HG03520 (cell line): ENCODE data around the gene COQ2.
"Not testable (repeated sequence)": the region's sequence is repeated elsewhere in the genome, so short reads cannot be mapped to it uniquely, and the experiment has no call there.

Experiments used
- ATAC-seq: cut with Tn5 transposase; IDR thresholded peaks from one replicate; pipeline ENCODE4 v1.9.1; 2021; ENCODE audit warnings: mild to moderate bottlenecking, moderate library complexity; ENCODE audit not compliant: unreplicated experiment

The COQ2 gene

DNA sequence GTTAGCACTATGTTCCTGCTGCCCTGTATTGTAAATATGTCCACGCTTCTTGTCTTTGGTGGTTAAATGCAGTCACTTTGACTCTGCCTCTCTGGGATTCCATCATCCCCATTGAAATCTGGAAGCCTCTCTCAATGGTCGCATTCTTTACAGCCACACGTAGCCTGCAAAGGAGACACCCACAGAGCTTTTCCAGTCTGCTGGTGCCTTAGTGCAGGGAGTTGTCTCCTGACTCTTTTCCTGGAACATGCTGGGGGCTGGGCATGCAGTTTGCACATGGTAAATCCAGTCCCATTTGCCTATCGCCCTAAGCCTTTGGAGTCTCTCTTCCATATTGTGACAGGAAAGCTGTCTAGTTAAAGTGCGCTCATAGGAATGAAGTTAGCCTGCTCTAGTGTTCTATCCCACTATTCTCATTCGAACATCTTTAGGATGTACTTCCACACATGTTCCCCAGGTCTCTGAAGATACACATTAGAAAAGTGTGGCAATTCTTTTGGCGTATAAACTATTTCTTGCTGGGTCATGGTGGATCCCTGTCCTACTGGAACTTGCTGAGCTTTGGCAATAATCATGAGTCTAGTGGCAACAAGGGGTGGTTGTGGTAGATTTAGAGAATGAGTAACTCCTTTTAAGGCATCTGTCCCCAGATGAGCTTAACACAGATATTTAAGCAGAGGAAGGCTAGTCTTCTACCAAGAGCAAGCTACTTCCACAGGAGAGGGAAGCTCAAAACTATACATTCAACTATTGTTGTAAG, 33.7 kb downstream of the COQ2 start:
- ATAC-seq, result no peak

DNA sequence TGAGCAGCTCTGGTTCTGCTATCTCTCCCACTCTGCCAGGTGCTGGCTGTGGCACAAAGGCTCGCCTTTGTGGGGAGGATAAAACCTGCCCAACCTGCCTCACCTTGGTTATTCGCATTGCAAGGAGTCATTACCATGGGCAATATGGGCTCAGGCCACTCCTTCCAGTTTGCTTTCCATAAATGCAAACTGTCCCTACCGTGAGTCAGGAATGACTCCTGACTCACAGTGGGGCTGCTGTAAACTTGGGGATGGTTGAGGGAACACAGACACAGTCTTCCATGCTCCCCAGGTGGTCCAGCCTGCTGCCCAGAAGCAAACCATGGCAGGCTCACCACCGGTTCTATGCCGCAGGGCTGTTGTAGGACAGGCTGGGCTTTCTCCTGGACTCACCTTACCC, 36.1 kb downstream of the COQ2 start:
- no peak for ATAC-seq

DNA sequence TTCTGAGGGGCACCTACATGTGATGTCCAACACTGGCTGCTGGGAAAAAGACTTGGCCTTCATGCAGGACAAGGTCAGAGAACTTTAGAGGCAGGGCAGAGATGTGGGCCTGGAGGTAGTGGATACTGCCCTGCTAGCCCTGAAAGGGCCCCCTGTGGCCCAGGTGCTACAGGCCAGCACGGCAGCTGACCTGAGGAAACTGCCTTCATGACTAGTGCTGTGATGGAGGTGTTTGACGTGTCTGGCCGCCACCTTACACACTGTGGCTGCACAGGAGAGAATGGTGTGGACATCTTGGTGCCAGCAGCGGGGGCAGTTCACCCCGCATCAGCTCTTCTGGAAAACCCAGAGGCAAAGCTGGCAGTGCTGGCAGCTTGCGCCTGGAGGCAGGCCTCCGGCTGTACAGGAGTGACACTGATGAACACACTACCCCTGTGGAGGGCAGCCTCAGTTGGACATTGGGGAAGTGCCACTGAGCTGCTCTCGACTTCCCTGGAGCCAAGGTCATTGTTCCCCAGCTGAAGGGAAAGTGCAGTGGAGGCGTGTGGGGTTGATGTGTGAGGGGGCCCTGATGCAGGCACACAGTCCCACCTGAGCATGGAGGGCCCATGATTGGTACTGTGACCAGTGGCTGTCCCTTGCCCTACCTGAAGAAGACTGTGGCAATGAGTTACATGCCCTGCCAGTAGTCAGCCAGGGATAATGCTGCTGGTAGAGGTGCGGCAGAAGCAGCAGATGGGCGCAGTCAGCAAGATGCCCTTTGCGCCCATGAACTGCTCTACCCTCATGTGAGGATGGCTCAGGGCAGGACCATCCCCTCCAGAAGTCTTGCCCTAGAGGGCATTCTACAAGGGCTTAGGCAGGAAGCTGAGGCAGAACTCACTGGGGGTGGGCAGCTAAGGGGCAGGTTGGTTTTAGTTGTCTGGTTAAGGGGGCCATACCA, 36.9 kb downstream of the COQ2 start:
- ATAC-seq, result no peak

DNA sequence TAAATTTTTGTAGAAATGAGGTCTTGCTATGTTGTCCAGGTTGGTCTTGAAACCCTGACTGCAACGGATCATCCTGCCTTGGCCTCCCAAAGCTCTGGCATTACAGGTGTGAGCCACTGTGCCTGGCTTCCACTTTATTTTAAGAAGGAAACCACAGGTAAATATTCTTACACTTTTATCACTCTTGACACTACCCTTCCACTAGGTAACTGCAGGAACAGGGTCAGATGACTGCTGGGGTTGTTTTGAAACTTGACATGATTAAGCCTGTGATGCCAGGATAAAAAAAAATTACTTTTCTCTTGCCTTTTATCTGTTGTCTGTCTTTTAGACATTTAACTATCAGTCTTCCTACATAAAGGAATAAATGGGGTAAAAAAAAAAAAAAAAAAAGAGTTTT, 43.5 kb downstream of the COQ2 start:
- no peak for ATAC-seq

- ATAC-seq, result peak; percentile 83
Measured at GRCh38 chr4:83240379-83240875, 44.2 kb downstream of the COQ2 start.

DNA sequence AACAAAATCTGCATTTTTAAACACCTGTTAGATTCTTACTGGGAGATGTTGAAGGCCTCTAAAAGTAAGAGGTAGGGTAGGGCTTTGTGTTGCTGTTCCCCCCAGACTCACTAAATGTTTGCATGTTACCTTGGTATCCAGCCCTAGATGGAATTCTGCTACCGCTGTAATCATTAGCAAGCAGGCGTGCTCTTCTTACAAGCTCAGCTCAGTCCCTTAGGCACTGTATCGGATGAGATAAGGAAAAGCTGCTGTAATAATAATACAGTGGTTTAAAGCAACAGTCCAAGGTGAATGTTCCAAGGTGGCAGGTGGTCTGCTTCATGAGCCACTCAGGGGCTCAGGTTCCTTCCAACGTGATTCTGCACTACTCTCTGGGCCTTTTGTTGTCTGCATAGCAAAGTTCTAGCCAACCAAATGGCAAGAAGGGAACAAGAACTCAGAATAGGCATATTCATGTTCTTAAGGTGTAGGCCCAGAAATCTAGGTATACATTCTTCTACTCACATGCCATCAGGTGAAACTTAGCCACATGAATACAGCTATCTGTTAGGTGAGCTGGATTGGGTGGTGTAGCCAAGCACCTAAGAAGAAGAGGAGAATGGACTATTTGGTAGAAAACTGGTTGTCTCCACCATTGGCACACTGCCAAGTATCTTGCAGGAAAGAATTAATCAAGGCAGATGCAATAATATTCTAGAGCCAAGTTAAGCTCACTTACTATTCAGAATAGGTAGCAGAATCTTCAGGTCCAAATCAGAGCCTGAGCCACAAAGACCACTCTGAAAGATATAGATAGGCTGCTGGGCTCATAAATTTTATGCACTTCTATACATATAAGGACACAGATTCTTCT, 46.0 kb downstream of the COQ2 start:
- no peak for ATAC-seq

- ATAC-seq, result no peak
Measured at GRCh38 chr4:83237591-83237990, 47.0 kb downstream of the COQ2 start.

GRCh38 chr4:83235645-83236133, 48.9 kb downstream of the COQ2 start:
- ATAC-seq, result not testable (repeated sequence)

- no peak for ATAC-seq
Measured at GRCh38 chr4:83234902-83235644, 49.5 kb downstream of the COQ2 start.

GRCh38 chr4:83234387-83234786, 50.2 kb downstream of the COQ2 start:
- ATAC-seq, result not testable (repeated sequence)

DNA sequence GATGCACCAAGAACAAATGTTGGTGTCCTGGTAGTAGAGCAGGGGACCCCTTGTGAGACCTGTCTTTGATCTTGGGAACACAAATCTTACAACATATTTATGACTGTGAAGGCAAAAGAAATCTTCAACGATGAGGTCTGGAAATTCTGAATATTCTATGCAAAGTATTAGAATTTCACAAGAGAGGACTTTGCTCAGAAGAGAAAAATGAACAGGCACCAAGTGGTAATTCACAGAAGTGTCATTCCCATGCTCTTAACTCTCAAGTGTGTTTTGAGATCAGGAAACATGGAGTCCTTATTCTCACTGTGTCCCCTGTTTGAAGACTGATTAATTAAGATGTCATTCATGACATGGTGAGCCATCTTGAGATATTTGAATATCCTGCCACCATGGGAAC, 52.5 kb downstream of the COQ2 start:
- no peak for ATAC-seq

DNA sequence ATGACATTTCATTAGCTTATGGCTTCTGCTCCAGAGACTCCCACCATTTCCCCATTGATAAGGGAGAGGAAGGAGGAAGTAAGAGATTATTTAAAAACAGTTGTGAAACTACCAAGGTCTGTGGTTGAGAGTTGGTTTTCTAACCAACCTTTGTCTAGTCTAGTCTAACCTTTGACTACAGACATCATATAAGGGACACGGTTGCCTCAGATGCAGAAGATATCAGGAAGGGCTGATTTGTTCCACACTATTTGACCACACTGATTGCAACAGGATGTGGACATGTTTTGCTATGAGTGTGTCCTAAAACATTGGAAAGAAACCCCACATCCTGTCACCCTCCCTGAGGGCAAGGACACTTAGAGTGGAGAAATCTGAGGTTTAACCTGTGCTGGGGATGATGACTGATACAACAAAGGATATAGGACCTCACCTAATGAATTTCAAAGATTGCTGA, 53.0 kb downstream of the COQ2 start:
- ATAC-seq, result peak; percentile 71

DNA sequence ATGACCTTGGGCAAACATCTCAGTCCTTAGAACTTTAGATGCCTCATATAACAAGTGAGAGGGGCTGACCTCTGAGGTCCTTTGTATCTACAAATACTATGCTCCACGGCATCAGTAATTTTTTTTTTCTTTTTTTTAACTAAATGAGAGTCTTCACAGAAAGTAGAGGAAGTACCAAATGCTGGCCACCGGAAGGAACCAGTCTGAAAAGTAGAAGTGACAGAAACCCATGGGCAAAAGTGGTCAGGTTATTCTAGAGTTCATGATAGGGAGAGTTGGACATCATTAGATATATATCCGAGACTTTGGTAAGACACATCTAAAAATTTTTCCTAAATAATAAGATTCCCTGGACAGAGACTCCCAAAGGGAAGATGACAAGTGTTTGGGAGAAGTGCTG, 53.7 kb downstream of the COQ2 start:
- ATAC-seq, result no peak

GRCh38 chr4:83229791-83230190, 54.8 kb downstream of the COQ2 start:
- ATAC-seq, result no peak

DNA sequence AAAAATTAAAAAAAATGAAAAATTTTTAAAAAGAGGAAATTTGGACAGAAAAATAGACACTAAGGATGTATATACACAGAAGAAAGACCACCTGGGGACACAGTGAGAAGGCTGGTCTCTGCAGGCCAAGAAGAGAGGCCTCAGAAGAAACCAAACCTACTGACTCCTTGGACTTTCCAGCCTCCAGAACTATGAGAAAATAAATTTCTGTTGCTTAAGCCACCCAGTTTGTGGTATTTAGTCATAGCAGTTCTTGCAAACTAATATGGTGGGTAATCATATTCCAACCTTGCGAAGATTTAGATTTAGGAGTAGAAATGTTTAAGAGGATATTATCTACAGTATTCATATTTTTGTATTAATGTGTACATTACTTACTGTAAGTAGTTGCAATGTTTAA, 56.4 kb downstream of the COQ2 start:
- no peak for ATAC-seq

- ATAC-seq, result no peak
Measured at GRCh38 chr4:83224502-83225197, 59.9 kb downstream of the COQ2 start.

DNA sequence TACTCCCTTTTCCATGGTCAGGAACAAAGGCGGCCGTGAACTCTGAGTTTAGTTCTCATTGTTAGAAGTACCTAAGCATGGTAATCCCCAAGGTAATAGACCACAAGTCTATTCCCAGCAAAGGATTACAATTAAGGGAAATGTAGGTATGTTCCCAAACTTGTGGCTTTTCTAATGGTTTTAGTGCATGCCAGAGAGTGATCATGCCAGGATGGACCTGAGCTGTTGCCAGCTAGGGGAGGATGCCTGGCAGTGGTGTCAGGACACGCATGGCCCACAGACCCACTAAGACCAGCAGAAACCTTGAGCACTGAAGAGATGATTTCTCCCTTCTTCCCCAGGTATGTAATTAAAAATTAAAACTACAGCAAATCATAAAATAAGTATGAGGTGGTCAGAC, 60.8 kb downstream of the COQ2 start:
- ATAC-seq, result no peak

DNA sequence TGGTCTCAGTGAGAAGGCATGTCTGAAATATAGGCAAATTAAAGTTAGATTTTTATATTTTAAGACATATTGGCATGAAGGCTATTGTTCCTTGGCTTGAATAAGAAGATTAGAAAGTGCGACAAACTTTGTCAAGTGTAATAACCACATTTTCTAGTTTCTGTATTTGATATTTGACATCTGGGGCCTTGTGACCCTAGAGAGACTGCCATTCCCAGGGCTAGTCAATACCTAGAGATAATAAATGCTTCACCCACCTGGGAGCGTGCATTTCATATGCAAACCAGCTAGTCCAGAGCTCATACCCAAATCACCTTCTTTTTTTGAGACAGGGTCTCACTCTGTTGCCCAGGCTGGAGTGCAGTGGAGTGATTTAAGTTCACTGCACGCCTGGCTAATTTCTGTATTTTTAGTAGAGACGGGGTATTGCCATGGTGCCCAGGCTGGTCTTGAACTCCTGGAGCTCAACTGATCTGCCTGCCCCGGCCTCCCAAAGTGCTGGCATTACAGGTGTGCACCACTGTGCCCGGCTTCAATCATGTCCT, 62.6 kb downstream of the COQ2 start:
- ATAC-seq, result peak; percentile 39
